Activated CD4-positive, alpha-beta T cell treated with anti-CD3 and anti-CD28 coated beads, Interleukin-2, amount 10 ng/mL, durations not matched to agents 24 days and 14 days (primary cell): Measurements from ENCODE around the gene SYAP1. TPM values are rescaled to one million over a fixed set of nuclear protein-coding genes. Genes with fewer than 3 reads are reported as not detected.
A peak's percentile ranks its signal among the peaks of the same experiment; 100 is the strongest.
"Not testable (repeated sequence)": the region's sequence is repeated elsewhere in the genome, so short reads cannot be mapped to it uniquely, and the experiment has no call there.

Experiments used
- DNase-seq: peaks from one replicate; pipeline ENCODE4 v3.0.0; 2022
- H3K27ac Mint-ChIP-seq: one replicate; pipeline ENCODE4 v1.8.0; 2022; ENCODE audit warnings: mild to moderate bottlenecking, mixed read lengths
- H3K27me3 Mint-ChIP-seq: one replicate; pipeline ENCODE4 v1.8.0; 2022; ENCODE audit warnings: mixed read lengths
- H3K36me3 Mint-ChIP-seq: one replicate; pipeline ENCODE4 v1.8.0; 2022; ENCODE audit warnings: low read depth, mild to moderate bottlenecking, mixed read lengths
- H3K4me1 Mint-ChIP-seq: one replicate; pipeline ENCODE4 v1.8.0; 2021; ENCODE audit warnings: mixed read lengths
- H3K4me3 Mint-ChIP-seq: one replicate; pipeline ENCODE4 v1.8.0; 2022; ENCODE audit warnings: mild to moderate bottlenecking, moderate library complexity, mixed read lengths
- H3K9me3 Mint-ChIP-seq: one replicate; pipeline ENCODE4 v1.8.0; 2021; ENCODE audit warnings: mixed read lengths
- intact Hi-C: fragments of 100-400 bp; cut with micrococcal nuclease; formaldehyde crosslinking; loops from one replicate; pipeline ENCODE4 v1.15.1; 2023
- total RNA-seq: library from RNA; stranded (reverse); gene quantifications from 2 replicates; pipeline ENCODE4 v1.2.3, GENCODE V29; 2022

The SYAP1 gene
- total RNA-seq, 1 donor from 2014 or later: 20.1 TPM

- H3K27me3 Mint-ChIP-seq: no peaks in the 10 kb centered on the region
- DNase-seq: no peak
- peaks cover 15% of the 10 kb centered on the region for H3K4me1 Mint-ChIP-seq
- peaks cover 3% of the 10 kb centered on the region for H3K36me3 Mint-ChIP-seq
- H3K4me3 Mint-ChIP-seq: peak overlapping the region; percentile 82
- H3K9me3 Mint-ChIP-seq: no peaks in the 10 kb centered on the region
- H3K27ac Mint-ChIP-seq: peak overlapping the region; percentile 81
- intact Hi-C loops: loop anchor here (10.0 kb wide), 2 partner anchors 857 to 917 kb away; partner anchors contain the start of genes AP1S2 and ZRSR2
Observed at GRCh38 chrX:16711219-16711811, 8.1 kb upstream of the SYAP1 start.

GRCh38 chrX:16711893-16712547 lies 7.4 kb upstream of the SYAP1 start:
- Mint-ChIP-seq H3K27ac (peak overlapping the region; percentile 80), H3K36me3 (peaks cover 3% of the 10 kb centered on the region), H3K4me1 (peaks cover 15% of the 10 kb centered on the region), H3K9me3 (no peaks in the 10 kb centered on the region), H3K4me3 (peak overlapping the region; percentile 89), H3K27me3 (no peaks in the 10 kb centered on the region)
- DNase-seq: peak; percentile 54
- intact Hi-C loops: loop anchor here (10.0 kb wide), 2 partner anchors 857 to 917 kb away; partner anchors contain the start of genes AP1S2 and ZRSR2

DNA sequence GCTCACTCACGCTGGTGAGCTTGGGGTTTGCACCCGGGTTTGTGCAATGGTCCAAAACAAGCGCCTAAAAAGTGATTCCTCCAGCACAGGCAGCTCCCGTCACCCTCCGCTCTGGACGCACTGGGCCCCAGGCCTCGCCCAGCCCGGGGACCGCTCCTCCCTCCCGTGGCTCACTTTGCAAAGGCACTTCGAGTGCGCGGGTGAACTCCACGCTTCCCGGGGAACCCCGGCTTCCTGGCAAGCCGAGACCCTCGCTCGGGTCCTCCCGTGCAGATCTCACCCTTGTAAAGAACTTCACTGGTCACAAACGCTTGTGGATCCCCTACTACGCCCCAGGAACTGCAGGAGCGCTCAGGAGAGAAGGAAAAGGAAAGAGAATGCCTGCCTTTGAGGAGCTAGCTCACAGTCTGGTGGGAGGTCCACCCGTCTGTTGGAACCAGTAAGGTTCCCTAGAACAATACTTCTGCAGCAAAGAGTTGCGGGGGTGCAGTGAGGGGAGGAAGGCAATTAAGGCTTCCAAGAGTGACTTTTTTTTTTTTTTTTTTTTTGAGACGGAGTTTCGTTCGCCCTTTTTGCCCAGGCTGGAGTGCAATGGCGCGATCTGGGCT lies 6.8 kb upstream of the SYAP1 start, which contains the start of gene CTPS2:
CTPS2 (minus strand) TSS at position 122 of the 608 bp plus-strand sequence. CDS start 9,767 bp downstream, outside the sequence.
- Mint-ChIP-seq H3K4me1 (peaks cover 15% of the 10 kb centered on the region), H3K9me3 (no peaks in the 10 kb centered on the region), H3K27me3 (no peaks in the 10 kb centered on the region), H3K4me3 (peak within 1 kb of the TSS; percentile 89), H3K27ac (peak within 1 kb of the TSS; percentile 81), H3K36me3 (peaks cover 3% of the 10 kb centered on the region)
- intact Hi-C loops: loop anchor here (10.0 kb wide), 2 partner anchors 858 to 918 kb away; partner anchors contain the start of genes AP1S2 and ZRSR2
- DNase-seq: peak; percentile 85

DNA sequence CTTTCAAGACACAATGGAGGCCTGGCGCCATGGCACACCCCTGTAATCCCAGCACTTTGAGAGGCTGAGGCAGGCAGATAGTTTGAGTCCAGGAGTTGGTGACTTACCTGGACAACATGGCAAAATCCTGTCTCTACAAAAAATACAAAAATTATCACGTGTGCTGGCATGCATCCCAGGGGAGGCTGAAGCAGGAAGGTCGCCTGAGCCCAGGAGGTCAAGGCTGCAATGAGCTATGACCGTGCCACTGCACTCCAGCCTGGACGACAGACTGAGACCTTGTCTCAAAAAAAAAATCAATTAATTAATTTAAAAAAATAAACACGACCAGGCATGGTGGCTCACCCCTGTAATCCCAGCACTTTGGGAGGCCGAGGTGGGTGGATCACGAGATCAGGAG lies 4.9 kb upstream of the SYAP1 start:
- Mint-ChIP-seq H3K4me1 (peaks cover 18% of the 10 kb centered on the region), H3K36me3 (no peaks in the 10 kb centered on the region), H3K4me3 (peak overlapping the region; percentile 17), H3K27me3 (no peaks in the 10 kb centered on the region), H3K27ac (no peak overlapping the region), H3K9me3 (no peaks in the 10 kb centered on the region)
- intact Hi-C loops: loop anchor here (10.0 kb wide), 2 partner anchors 860 to 920 kb away; partner anchors contain the start of genes AP1S2 and ZRSR2
- no peak for DNase-seq

GRCh38 chrX:16715638-16716037 lies 3.8 kb upstream of the SYAP1 start:
- DNase-seq, H3K9me3 Mint-ChIP-seq, H3K27me3 Mint-ChIP-seq, H3K27ac Mint-ChIP-seq, H3K36me3 Mint-ChIP-seq, H3K4me3 Mint-ChIP-seq: not testable (repeated sequence)
- peaks cover 18% of the 10 kb centered on the region for H3K4me1 Mint-ChIP-seq
- intact Hi-C loops: loop anchor here (10.0 kb wide), 2 partner anchors 861 to 921 kb away; partner anchors contain the start of genes AP1S2 and ZRSR2

- H3K4me1 Mint-ChIP-seq: peaks cover 20% of the 10 kb centered on the region
- H3K27ac Mint-ChIP-seq, H3K36me3 Mint-ChIP-seq, H3K27me3 Mint-ChIP-seq, H3K9me3 Mint-ChIP-seq, H3K4me3 Mint-ChIP-seq, DNase-seq: not testable (repeated sequence)
- intact Hi-C loops: loop anchor here (10.0 kb wide), 2 partner anchors 862 to 922 kb away; partner anchors contain the start of genes AP1S2 and ZRSR2
Observed at GRCh38 chrX:16716451-16716850, 3.0 kb upstream of the SYAP1 start.

DNA sequence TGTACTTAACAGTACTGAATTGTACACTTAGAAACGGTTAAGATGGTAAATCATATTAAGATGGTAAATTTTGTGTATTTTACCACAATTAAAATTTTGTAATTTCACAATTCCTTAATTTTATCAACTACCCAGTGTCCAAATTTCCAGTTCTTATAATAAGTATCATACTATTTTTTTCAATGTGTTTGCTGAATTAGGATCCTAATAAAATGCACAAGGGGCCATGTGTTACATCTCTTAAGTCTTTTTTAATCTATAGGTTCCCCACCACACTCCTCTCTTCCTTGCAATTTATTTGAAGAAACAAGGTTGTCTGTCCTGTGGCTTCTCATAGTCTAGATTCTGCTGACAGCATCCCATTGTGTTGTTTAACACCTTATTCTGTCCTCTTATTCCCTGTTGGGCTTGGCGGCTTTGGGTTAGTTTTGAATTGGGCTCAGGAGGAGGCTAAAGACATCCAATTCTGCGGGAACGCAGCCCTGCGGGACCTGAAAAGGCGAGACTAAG lies 533 bp upstream of the SYAP1 start:
- H3K9me3 Mint-ChIP-seq: no peaks in the 10 kb centered on the region
- peaks cover 6% of the 10 kb centered on the region for H3K36me3 Mint-ChIP-seq
- H3K4me1 Mint-ChIP-seq: peaks cover 23% of the 10 kb centered on the region
- peak overlapping the region; percentile 94 for H3K27ac Mint-ChIP-seq
- intact Hi-C loops: loop anchor here (1.0 to 10.0 kb wide), 3 partner anchors 67 to 924 kb away; partner anchors contain the start of genes AP1S2, TXLNG and ZRSR2
- H3K27me3 Mint-ChIP-seq: no peaks in the 10 kb centered on the region
- no peak for DNase-seq
- H3K4me3 Mint-ChIP-seq: peak overlapping the region; percentile 94

DNA sequence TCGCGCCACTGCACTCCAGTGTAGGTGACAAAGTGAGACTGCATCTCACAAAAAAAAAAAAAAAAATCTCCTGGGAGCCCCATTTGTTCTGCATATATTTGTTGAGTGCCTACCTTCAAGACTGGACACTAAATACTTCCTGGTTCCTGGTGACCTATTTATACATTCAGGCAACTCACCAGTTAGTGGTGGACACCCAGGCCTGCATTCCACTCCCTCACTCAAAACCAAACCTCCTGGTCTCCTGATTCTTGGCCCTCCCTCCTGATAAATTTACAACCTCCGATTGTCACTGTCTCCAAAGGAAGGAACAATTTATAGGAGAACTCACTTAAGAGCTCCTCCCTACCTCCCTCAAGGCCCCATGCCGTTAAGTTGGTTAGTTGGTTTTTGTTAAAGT lies 3.1 kb downstream of the SYAP1 start:
- H3K27ac Mint-ChIP-seq: no peak overlapping the region
- no peaks in the 10 kb centered on the region for H3K27me3 Mint-ChIP-seq
- H3K36me3 Mint-ChIP-seq: peaks cover 13% of the 10 kb centered on the region
- DNase-seq: no peak
- H3K9me3 Mint-ChIP-seq: no peaks in the 10 kb centered on the region
- H3K4me1 Mint-ChIP-seq: peaks cover 23% of the 10 kb centered on the region
- no peak overlapping the region for H3K4me3 Mint-ChIP-seq
- intact Hi-C loops: no loop called here

- Mint-ChIP-seq H3K27ac (no peak overlapping the region), H3K4me3 (no peak overlapping the region)
Observed at GRCh38 chrX:16725072-16725471, 5.7 kb downstream of the SYAP1 start.

GRCh38 chrX:16726347-16726988 lies 7.1 kb downstream of the SYAP1 start:
- H3K27me3 Mint-ChIP-seq, H3K4me3 Mint-ChIP-seq, intact Hi-C loops, H3K4me1 Mint-ChIP-seq, H3K9me3 Mint-ChIP-seq, H3K27ac Mint-ChIP-seq, DNase-seq: not testable (repeated sequence)
- peaks cover 18% of the 10 kb centered on the region for H3K36me3 Mint-ChIP-seq

More at GRCh38 chrX:16725072-16725471, 5.7 kb downstream of the SYAP1 start:
- peaks cover 18% of the 10 kb centered on the region for H3K36me3 Mint-ChIP-seq
- peaks cover 18% of the 10 kb centered on the region for H3K4me1 Mint-ChIP-seq
- intact Hi-C loops: no loop called here
- DNase-seq: no peak
- H3K27me3 Mint-ChIP-seq: no peaks in the 10 kb centered on the region
- no peaks in the 10 kb centered on the region for H3K9me3 Mint-ChIP-seq

- H3K27ac Mint-ChIP-seq: no peak overlapping the region
- DNase-seq: no peak
- no peaks in the 10 kb centered on the region for H3K27me3 Mint-ChIP-seq
- peaks cover 17% of the 10 kb centered on the region for H3K36me3 Mint-ChIP-seq
- H3K9me3 Mint-ChIP-seq: no peaks in the 10 kb centered on the region
- intact Hi-C loops: no loop called here
- H3K4me3 Mint-ChIP-seq: no peak overlapping the region
- peaks cover 8% of the 10 kb centered on the region for H3K4me1 Mint-ChIP-seq
Observed at GRCh38 chrX:16727637-16728036, 8.2 kb downstream of the SYAP1 start.

GRCh38 chrX:16730450-16730849 lies 11.0 kb downstream of the SYAP1 start:
- no peak for DNase-seq
- no peaks in the 10 kb centered on the region for H3K27me3 Mint-ChIP-seq
- intact Hi-C loops: no loop called here
- peaks cover 15% of the 10 kb centered on the region for H3K36me3 Mint-ChIP-seq
- H3K4me1 Mint-ChIP-seq: peaks cover 6% of the 10 kb centered on the region
- H3K4me3 Mint-ChIP-seq: no peak overlapping the region
- no peak overlapping the region for H3K27ac Mint-ChIP-seq
- H3K9me3 Mint-ChIP-seq: no peaks in the 10 kb centered on the region

DNA sequence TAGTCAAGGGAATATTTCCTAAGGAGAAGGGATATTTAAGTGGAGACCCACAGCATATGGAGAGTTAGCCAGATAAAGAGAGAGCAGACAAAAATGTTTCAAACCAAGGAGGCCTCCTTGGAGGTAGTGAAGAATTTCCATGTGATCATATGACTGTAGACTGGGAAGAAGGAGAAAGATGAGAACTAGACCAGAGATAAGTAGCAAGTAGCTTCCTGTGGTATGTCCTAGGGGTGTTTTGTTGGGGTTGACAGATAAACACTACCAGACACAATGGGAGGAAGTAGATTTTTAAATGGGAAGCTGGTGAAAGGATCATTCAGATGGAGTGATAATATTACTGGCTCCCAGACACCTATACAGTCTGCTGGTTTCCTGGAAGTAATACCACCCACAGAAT lies 13.6 kb downstream of the SYAP1 start:
- Mint-ChIP-seq H3K4me1 (peaks cover 6% of the 10 kb centered on the region), H3K4me3 (no peak overlapping the region), H3K36me3 (peaks cover 17% of the 10 kb centered on the region), H3K27me3 (no peaks in the 10 kb centered on the region), H3K9me3 (no peaks in the 10 kb centered on the region), H3K27ac (no peak overlapping the region)
- no peak for DNase-seq
- intact Hi-C loops: no loop called here
